ENCODE measurements around the gene ST3GAL5.
A peak's percentile ranks its signal among the peaks of the same experiment; 100 is the strongest.
"Not testable (repeated sequence)": the region's sequence is repeated elsewhere in the genome, so short reads cannot be mapped to it uniquely, and the experiment has no call there.

Gene ST3GAL5
- 78.5 to 106 reads per million in 2 donors for total RNA-seq

GRCh38 chr2:85888684-85889626 lies at the start of gene ST3GAL5:
Gene ST3GAL5 (minus strand): TSS chr2:85888990. CDS start chr2:85888905, 85 bp downstream.
- DNase-seq = peak; percentile 90

- no peak for DNase-seq
Measured at GRCh38 chr2:85938456-85938855, 49.7 kb upstream of the ST3GAL5 start.

GRCh38 chr2:85937069-85937439 lies 48.3 kb upstream of the ST3GAL5 start:
- DNase-seq = no peak

GRCh38 chr2:85936421-85937068 lies 47.8 kb upstream of the ST3GAL5 start:
- DNase-seq = no peak

- no peak for DNase-seq
Measured at GRCh38 chr2:85935746-85936208, 47.0 kb upstream of the ST3GAL5 start.

- DNase-seq = no peak
Measured at GRCh38 chr2:85935170-85935745, 46.5 kb upstream of the ST3GAL5 start.

GRCh38 chr2:85933753-85934594 lies 45.2 kb upstream of the ST3GAL5 start:
- DNase-seq = no peak

GRCh38 chr2:85931151-85931550 lies 42.4 kb upstream of the ST3GAL5 start:
- not testable (repeated sequence) for DNase-seq

- no peak for DNase-seq
Measured at GRCh38 chr2:85930129-85931124, 41.6 kb upstream of the ST3GAL5 start.

- no peak for DNase-seq
Measured at GRCh38 chr2:85929096-85930050, 40.6 kb upstream of the ST3GAL5 start.

GRCh38 chr2:85926931-85927661 lies 38.3 kb upstream of the ST3GAL5 start:
- DNase-seq = no peak

GRCh38 chr2:85926526-85926925 lies 37.7 kb upstream of the ST3GAL5 start:
- DNase-seq = no peak

GRCh38 chr2:85925216-85925671 lies 36.5 kb upstream of the ST3GAL5 start:
- DNase-seq = no peak

- no peak for DNase-seq
Measured at GRCh38 chr2:85924522-85924921, 35.7 kb upstream of the ST3GAL5 start.

- no peak for DNase-seq
Measured at GRCh38 chr2:85922199-85922598, 33.4 kb upstream of the ST3GAL5 start.

GRCh38 chr2:85921659-85922058 lies 32.9 kb upstream of the ST3GAL5 start:
- DNase-seq = no peak

- DNase-seq = no peak
Measured at GRCh38 chr2:85920810-85921545, 32.2 kb upstream of the ST3GAL5 start.

All from activated gamma-delta T cell (primary cell).